Type B pancreatic cell (in vitro differentiated cells): Measurements from ENCODE around the gene LEKR1. TPM values are rescaled to one million over a fixed set of nuclear protein-coding genes. Genes with fewer than 3 reads are reported as not detected.

Source experiments
- DNase-seq: peaks from one replicate; pipeline ENCODE4 v3.0.0; 2021; ENCODE audit warnings: mixed read lengths; ENCODE audit not compliant: unreplicated experiment; ENCODE audit errors: extremely low spot score
- H3K27ac Mint-ChIP-seq: 2 replicates; pipeline ENCODE4 v1.8.0; 2021; ENCODE audit warnings: mild to moderate bottlenecking, mixed read lengths
- H3K27me3 Mint-ChIP-seq: 2 replicates; pipeline ENCODE4 v1.8.0; 2021; ENCODE audit warnings: mixed read lengths
- H3K36me3 Mint-ChIP-seq: 2 replicates; pipeline ENCODE4 v1.8.0; 2021; ENCODE audit warnings: mixed read lengths
- H3K4me1 Mint-ChIP-seq: one replicate; pipeline ENCODE4 v1.8.0; 2021; ENCODE audit warnings: mixed read lengths; ENCODE audit not compliant: unreplicated experiment
- H3K4me3 Mint-ChIP-seq: 2 replicates; pipeline ENCODE4 v1.8.0; 2021; ENCODE audit warnings: mild to moderate bottlenecking, mixed read lengths
- H3K9me3 Mint-ChIP-seq: 2 replicates; pipeline ENCODE4 v1.8.0; 2021; ENCODE audit warnings: mixed read lengths
- CTCF ChIP-seq: fragments of 200-600 bp; sonication (generic); conservative IDR thresholded peaks from 2 replicates; pipeline ENCODE4 v1.5.0; 2021; ENCODE audit warnings: antibody characterized with exemption, mild to moderate bottlenecking
- total RNA-seq: library from RNA; stranded (reverse); gene quantifications from 2 replicates; pipeline ENCODE4 v1.2.1, GENCODE V29; 2021; ENCODE audit warnings: low replicate concordance

The LEKR1 gene
- total RNA-seq, 1 donor from 2014 or later: 1.6 TPM

DNA sequence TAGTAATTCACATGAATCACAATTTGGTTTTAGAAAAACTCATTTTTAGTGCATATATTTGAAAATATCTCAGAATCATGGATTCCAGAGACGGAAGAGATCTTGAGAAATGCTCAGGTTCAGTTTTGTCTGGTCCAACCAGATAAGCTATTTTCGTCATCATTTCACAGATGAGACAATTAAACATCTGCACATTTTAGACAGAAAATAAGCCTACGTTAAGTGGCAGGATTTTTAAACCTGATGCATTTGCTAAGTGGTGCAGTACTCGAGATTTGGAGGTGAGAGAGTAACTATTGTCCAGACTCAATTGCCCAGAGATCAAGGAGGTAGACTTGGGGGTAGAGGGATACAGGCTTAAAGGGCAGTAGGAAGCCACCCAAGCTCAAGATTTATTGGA lies 243.3 kb downstream of the LEKR1 start:
- Mint-ChIP-seq H3K9me3 (no peaks in the 10 kb centered on the region), H3K4me3 (no peak overlapping the region), H3K36me3 (no peaks in the 10 kb centered on the region), H3K27ac (no peak overlapping the region), H3K27me3 (peaks cover 2% of the 10 kb centered on the region), H3K4me1 (peaks cover 11% of the 10 kb centered on the region)
- TF ChIP-seq CTCF: no peak
- DNase-seq: no peak

- Mint-ChIP-seq H3K27me3 (peaks cover 2% of the 10 kb centered on the region), H3K9me3 (no peaks in the 10 kb centered on the region), H3K27ac (no peak overlapping the region), H3K36me3 (no peaks in the 10 kb centered on the region), H3K4me3 (no peak overlapping the region), H3K4me1 (peaks cover 9% of the 10 kb centered on the region)
- no peak for TF ChIP-seq CTCF
- DNase-seq: no peak
These were observed 243.9 kb downstream of the LEKR1 start for GRCh38 chr3:157069846-157070677.

- Mint-ChIP-seq H3K36me3 (no peaks in the 10 kb centered on the region), H3K4me3 (no peak overlapping the region), H3K27ac (no peak overlapping the region), H3K4me1 (peaks cover 9% of the 10 kb centered on the region), H3K27me3 (peaks cover 2% of the 10 kb centered on the region), H3K9me3 (no peaks in the 10 kb centered on the region)
- no peak for TF ChIP-seq CTCF
- DNase-seq: no peak
These were observed 244.5 kb downstream of the LEKR1 start for GRCh38 chr3:157070678-157070999.

DNA sequence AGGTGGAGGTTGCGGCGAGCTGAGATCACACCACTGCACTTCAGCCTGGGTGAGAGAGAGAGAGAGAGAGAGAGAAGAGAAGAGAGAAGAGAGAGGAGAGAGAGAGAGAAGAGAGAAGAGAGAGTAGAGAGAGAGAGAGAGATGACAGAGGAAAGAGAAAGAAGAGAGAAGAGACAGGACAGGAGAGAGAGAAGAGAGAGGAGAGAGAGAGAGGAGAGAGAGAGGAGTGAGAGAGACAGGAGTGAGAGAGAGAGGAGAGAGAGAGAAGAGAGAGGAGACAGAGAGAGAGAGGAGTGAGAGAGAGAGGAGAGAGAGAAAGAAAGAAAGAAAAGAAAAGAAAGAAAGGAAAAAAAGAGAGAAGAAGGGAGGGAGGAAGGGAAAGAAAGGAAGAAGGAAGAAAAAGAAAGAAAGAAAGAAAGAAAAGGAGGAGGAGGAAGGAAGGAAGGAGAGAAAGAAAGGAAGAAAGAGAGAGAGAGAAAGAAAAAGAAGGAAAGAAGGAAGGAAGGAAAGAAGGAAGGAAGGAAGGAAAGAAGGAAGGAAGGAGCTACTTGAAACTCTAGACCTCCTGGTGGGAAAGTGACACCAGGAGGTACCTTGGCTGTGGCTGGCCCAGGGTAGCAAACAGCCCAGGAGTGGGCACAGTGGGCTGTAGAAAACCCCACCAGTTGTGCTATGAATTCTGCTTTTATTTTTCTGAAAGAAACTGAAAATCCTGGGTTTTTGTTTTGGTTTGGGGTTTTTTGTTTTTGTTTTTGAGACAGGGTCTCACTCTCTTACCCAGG lies 245.8 kb downstream of the LEKR1 start:
- Mint-ChIP-seq H3K27me3 (peaks cover 2% of the 10 kb centered on the region), H3K9me3 (no peaks in the 10 kb centered on the region), H3K27ac (no peak overlapping the region), H3K4me1 (peaks cover under 1% of the 10 kb centered on the region), H3K36me3 (no peaks in the 10 kb centered on the region), H3K4me3 (no peak overlapping the region)
- no peak for TF ChIP-seq CTCF
- DNase-seq: no peak

DNA sequence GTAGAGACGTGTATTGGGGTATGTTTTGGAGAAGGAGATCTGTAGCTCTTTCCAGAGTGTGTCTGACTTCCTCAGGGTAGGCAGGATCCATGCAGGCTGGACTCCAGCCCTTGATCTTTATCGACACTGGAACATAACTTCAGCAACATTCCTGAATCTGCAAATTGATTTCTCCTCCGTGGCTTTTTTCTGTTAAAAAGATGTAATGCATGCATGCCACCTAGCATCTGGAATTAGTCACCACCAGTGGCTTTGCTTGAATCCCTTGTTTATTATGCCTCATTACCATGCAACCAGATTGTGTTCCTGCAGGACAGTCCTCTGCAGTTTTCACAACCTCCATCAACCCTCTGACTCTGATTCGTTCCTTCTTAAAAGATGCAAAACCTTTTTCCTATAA lies 247.7 kb downstream of the LEKR1 start:
- no peak for DNase-seq
- Mint-ChIP-seq H3K4me3 (no peak overlapping the region), H3K27ac (peak overlapping the region; percentile 36), H3K9me3 (no peaks in the 10 kb centered on the region), H3K4me1 (peaks cover 7% of the 10 kb centered on the region), H3K36me3 (no peaks in the 10 kb centered on the region), H3K27me3 (peaks cover 3% of the 10 kb centered on the region)
- TF ChIP-seq CTCF: no peak
